ENCODE data around the gene NIPA2. TPM values are rescaled to one million over a fixed set of nuclear protein-coding genes. Genes with fewer than 3 reads are reported as not detected.

NIPA2 gene
- polyA plus RNA-seq, 3 donors: 26.7 to 75.8 (median 49.0) TPM

GRCh38 chr15:22907161-22907950 is 68.9 kb downstream of the NIPA2 start:
- no peak overlapping the region for H3K9ac ChIP-seq (ENCODE audit: insufficient read depth, low read length, poor library complexity, severe bottlenecking)
- H4K20me1 ChIP-seq (ENCODE audit: insufficient read depth, low read length): no peaks in the 10 kb centered on the region
- Mint-ChIP-seq H3K4me1 (no peaks in the 10 kb centered on the region), H3K9me3 (no peaks in the 10 kb centered on the region), H3K27ac (no peak overlapping the region), H3K36me3 (peaks cover 80 to 97% of the 10 kb centered on the region in 2 donors), H3K27me3 (ENCODE audit: low read depth in 3 of 3) (peaks cover 0 to 4% (median 2%) of the 10 kb centered on the region in 3 donors), H3K4me3 (no peak overlapping the region)
- H3K79me2 ChIP-seq (ENCODE audit: insufficient read depth, low read length): no peaks in the 10 kb centered on the region
- no peak overlapping the region for H3K27ac ChIP-seq (ENCODE audit: low read depth in 1 of 2, low read length in 2 of 2)
- no peaks in the 10 kb centered on the region for H3K27me3 ChIP-seq (ENCODE audit: control insufficient read depth in 2 of 2, insufficient read depth in 2 of 2, low read length in 2 of 2)
- H2AFZ ChIP-seq (ENCODE audit: insufficient read depth, low read depth, low read length, poor library complexity, severe bottlenecking): no peak overlapping the region
- H3K9me3 ChIP-seq (replicated peaks in 1 of 2; ENCODE audit: control insufficient read depth in 1 of 2, insufficient read depth in 1 of 2, low read length in 2 of 2): no peaks in the 10 kb centered on the region
- WGBS (ENCODE audit: insufficient coverage): 100% methylated on average over 7 of the region's 16 CpGs
- peaks cover 79 to 92% of the 10 kb centered on the region in 2 donors for H3K36me3 ChIP-seq (replicated peaks in 1 of 2; ENCODE audit: control insufficient read depth in 1 of 2, insufficient read depth in 2 of 2, low read length in 2 of 2)
- no peak overlapping the region for H3K4me2 ChIP-seq (replicated peaks; ENCODE audit: extremely low read depth, low read length, poor library complexity, severe bottlenecking)
- no peak overlapping the region for H3K4me3 ChIP-seq (replicated peaks in 1 of 3; ENCODE audit: low read depth in 2 of 3, low read length in 3 of 3)
- intact Hi-C loops (cut with micrococcal nuclease): no loop called here
- DNase-seq: no peak
- TF ChIP-seq, protein P1, sequence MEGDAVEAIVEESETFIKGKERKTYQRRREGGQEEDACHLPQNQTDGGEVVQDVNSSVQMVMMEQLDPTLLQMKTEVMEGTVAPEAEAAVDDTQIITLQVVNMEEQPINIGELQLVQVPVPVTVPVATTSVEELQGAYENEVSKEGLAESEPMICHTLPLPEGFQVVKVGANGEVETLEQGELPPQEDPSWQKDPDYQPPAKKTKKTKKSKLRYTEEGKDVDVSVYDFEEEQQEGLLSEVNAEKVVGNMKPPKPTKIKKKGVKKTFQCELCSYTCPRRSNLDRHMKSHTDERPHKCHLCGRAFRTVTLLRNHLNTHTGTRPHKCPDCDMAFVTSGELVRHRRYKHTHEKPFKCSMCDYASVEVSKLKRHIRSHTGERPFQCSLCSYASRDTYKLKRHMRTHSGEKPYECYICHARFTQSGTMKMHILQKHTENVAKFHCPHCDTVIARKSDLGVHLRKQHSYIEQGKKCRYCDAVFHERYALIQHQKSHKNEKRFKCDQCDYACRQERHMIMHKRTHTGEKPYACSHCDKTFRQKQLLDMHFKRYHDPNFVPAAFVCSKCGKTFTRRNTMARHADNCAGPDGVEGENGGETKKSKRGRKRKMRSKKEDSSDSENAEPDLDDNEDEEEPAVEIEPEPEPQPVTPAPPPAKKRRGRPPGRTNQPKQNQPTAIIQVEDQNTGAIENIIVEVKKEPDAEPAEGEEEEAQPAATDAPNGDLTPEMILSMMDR (IDR thresholded peaks at IDR 0.05): no peak
- no peaks in the 10 kb centered on the region for H3K4me1 ChIP-seq (ENCODE audit: control insufficient read depth in 1 of 2, insufficient read depth in 2 of 2, low read length in 2 of 2)

- H3K4me2 ChIP-seq (replicated peaks; ENCODE audit: extremely low read depth, low read length, poor library complexity, severe bottlenecking): no peak overlapping the region
- H3K4me3 ChIP-seq (replicated peaks in 1 of 3; ENCODE audit: low read depth in 2 of 3, low read length in 3 of 3): no peak overlapping the region
- H3K36me3 ChIP-seq (replicated peaks in 1 of 2; ENCODE audit: control insufficient read depth in 1 of 2, insufficient read depth in 2 of 2, low read length in 2 of 2): peaks cover 70 to 89% of the 10 kb centered on the region in 2 donors
- no peaks in the 10 kb centered on the region for H3K27me3 ChIP-seq (ENCODE audit: control insufficient read depth in 2 of 2, insufficient read depth in 2 of 2, low read length in 2 of 2)
- no peak overlapping the region for H3K27ac ChIP-seq (ENCODE audit: low read depth in 1 of 2, low read length in 2 of 2)
- intact Hi-C loops (cut with micrococcal nuclease): no loop called here
- TF ChIP-seq, protein P1 (IDR thresholded peaks at IDR 0.05): no peak
- H2AFZ ChIP-seq (ENCODE audit: insufficient read depth, low read depth, low read length, poor library complexity, severe bottlenecking): no peak overlapping the region
- H3K27ac Mint-ChIP-seq: no peak overlapping the region
- WGBS (ENCODE audit: insufficient coverage): 100% methylated on average over 4 of the region's 9 CpGs
- no peaks in the 10 kb centered on the region for H3K4me1 Mint-ChIP-seq
- no peaks in the 10 kb centered on the region for H3K9me3 Mint-ChIP-seq
- H3K79me2 ChIP-seq (ENCODE audit: insufficient read depth, low read length): no peaks in the 10 kb centered on the region
- H3K4me3 Mint-ChIP-seq: no peak overlapping the region
- no peak for DNase-seq
- H3K4me1 ChIP-seq (ENCODE audit: control insufficient read depth in 1 of 2, insufficient read depth in 2 of 2, low read length in 2 of 2): no peaks in the 10 kb centered on the region
- no peaks in the 10 kb centered on the region for H4K20me1 ChIP-seq (ENCODE audit: insufficient read depth, low read length)
- H3K9ac ChIP-seq (ENCODE audit: insufficient read depth, low read length, poor library complexity, severe bottlenecking): no peak overlapping the region
- no peaks in the 10 kb centered on the region for H3K9me3 ChIP-seq (replicated peaks in 1 of 2; ENCODE audit: control insufficient read depth in 1 of 2, insufficient read depth in 1 of 2, low read length in 2 of 2)
- peaks cover 76 to 96% of the 10 kb centered on the region in 2 donors for H3K36me3 Mint-ChIP-seq
- peaks cover 0 to 4% (median 2%) of the 10 kb centered on the region in 3 donors for H3K27me3 Mint-ChIP-seq (ENCODE audit: low read depth in 3 of 3)
Measured at GRCh38 chr15:22908830-22909229, 70.4 kb downstream of the NIPA2 start.
